CD4-positive, CD25-positive, alpha-beta regulatory T cell (primary cell): ENCODE data around the gene LGALS3. TPM values are rescaled to one million over a fixed set of nuclear protein-coding genes. Genes with fewer than 3 reads are reported as not detected.
A peak's percentile ranks its signal among the peaks of the same experiment; 100 is the strongest.

Experiments
- ATAC-seq, 2 donors: fragments of 150-1000 bp; cut with Tn5 transposase; one replicate each; pipeline ENCODE4 v1.10.0; 2021; ENCODE audit warnings: low read depth in 2 of 2, moderate number of reproducible peaks in 2 of 2, moderate library complexity in 1 of 2
- DNase-seq, 3 donors: peaks; one replicate each; pipeline versions ENCODE4 v3.0.0 to v3.0.0-alpha.2; 2012 to 2022; ENCODE audit warnings: mixed read lengths in 1 of 3
- H3K27ac ChIP-seq: one replicate; pipeline ENCODE4 v1.7.0; 2013; ENCODE audit warnings: mild to moderate bottlenecking, low read length; ENCODE audit not compliant: insufficient read depth, poor library complexity, severe bottlenecking
- H3K27me3 ChIP-seq: one replicate; pipeline ENCODE4 v1.7.0; 2013; ENCODE audit warnings: low read length; ENCODE audit not compliant: control insufficient read depth, insufficient read depth
- H3K36me3 ChIP-seq: one replicate; pipeline ENCODE4 v1.7.0; 2013; ENCODE audit warnings: mild to moderate bottlenecking, low read length, moderate library complexity; ENCODE audit not compliant: control insufficient read depth, insufficient read depth
- H3K4me1 ChIP-seq: 2 replicates; pipeline ENCODE4 v1.7.0; 2013; ENCODE audit warnings: mild to moderate bottlenecking, low read length; ENCODE audit not compliant: insufficient read depth, control insufficient read depth, poor library complexity, severe bottlenecking
- H3K4me3 ChIP-seq: one replicate; pipeline ENCODE4 v1.7.0; 2013; ENCODE audit warnings: low read depth, mild to moderate bottlenecking, low read length, moderate library complexity
- H3K9me3 ChIP-seq, 2 experiments: 1 replicate in 1 of 2; 2 replicates in 1 of 2; pipeline ENCODE4 v1.7.0; 2013; ENCODE audit warnings: low read length in 2 of 2, mild to moderate bottlenecking in 1 of 2, moderate library complexity in 1 of 2; ENCODE audit not compliant: control insufficient read depth in 2 of 2
- H3K27ac Mint-ChIP-seq, 3 donors: one replicate each; pipeline ENCODE4 v1.8.0; 2020 to 2022; ENCODE audit warnings: mild to moderate bottlenecking in 3 of 3, mixed read lengths in 3 of 3, moderate library complexity in 2 of 3
- H3K27me3 Mint-ChIP-seq: one replicate; pipeline ENCODE4 v1.8.0; 2022; ENCODE audit warnings: mild to moderate bottlenecking, mixed read lengths
- H3K36me3 Mint-ChIP-seq: one replicate; pipeline ENCODE4 v1.8.0; 2020; ENCODE audit warnings: mixed read lengths
- H3K4me1 Mint-ChIP-seq, 4 donors: one replicate each; pipeline ENCODE4 v1.8.0; 2020 to 2022; ENCODE audit warnings: mixed read lengths in 4 of 4, mild to moderate bottlenecking in 1 of 4
- H3K4me3 Mint-ChIP-seq, 4 donors: one replicate each; pipeline ENCODE4 v1.8.0; 2020 to 2022; ENCODE audit warnings: mild to moderate bottlenecking in 4 of 4, mixed read lengths in 4 of 4, moderate library complexity in 3 of 4
- H3K9me3 Mint-ChIP-seq, 7 donors: one replicate each; pipeline ENCODE4 v1.8.0; 2020 to 2022; ENCODE audit warnings: mixed read lengths in 7 of 7, mild to moderate bottlenecking in 3 of 7, moderate library complexity in 2 of 7
- polyA plus RNA-seq, 4 donors: library from polyadenylated mRNA; unstranded; fragments of 300-500 nt; fragmentation: Illumina TruSeq; gene quantifications; one replicate each; pipeline ENCODE4 v1.2.3, GENCODE V29; 2021
- total RNA-seq: library from RNA; stranded (reverse); gene quantifications from one replicate; pipeline ENCODE4 v1.2.3, GENCODE V29; 2022

LGALS3 gene
- total and polyA plus RNA-seq, 5 donors from 2014 or later: 58.6 to 313 (median 182) TPM

- H3K36me3 Mint-ChIP-seq: peaks cover 12% of the 10 kb centered on the region
- DNase-seq: no peak
- ATAC-seq: no peak
- Histone ChIP-seq H3K27me3 (no peaks in the 10 kb centered on the region), H3K4me1 (peaks cover 11% of the 10 kb centered on the region), H3K4me3 (no peak overlapping the region), H3K36me3 (peaks cover 38% of the 10 kb centered on the region), H3K27ac (no peak overlapping the region), H3K9me3 (no peaks in the 10 kb centered on the region)
- H3K27me3 Mint-ChIP-seq: no peaks in the 10 kb centered on the region
- H3K4me1 Mint-ChIP-seq: peaks cover 4 to 37% (median 23%) of the 10 kb centered on the region in 4 donors
- peak overlapping the region in 1 of 4 donors; percentile 43 for H3K4me3 Mint-ChIP-seq
- H3K9me3 Mint-ChIP-seq: no peaks in the 10 kb centered on the region
- H3K27ac Mint-ChIP-seq: no peak overlapping the region
These were observed 8.1 kb downstream of the LGALS3 start for GRCh38 chr14:55136885-55137786.

GRCh38 chr14:55138091-55138490 is 9.0 kb downstream of the LGALS3 start:
- peaks cover 13% of the 10 kb centered on the region for H3K36me3 Mint-ChIP-seq
- ATAC-seq (no peak), DNase-seq (no peak)

GRCh38 chr14:55139141-55139540 is 10.1 kb downstream of the LGALS3 start:
- H3K27me3 ChIP-seq: no peaks in the 10 kb centered on the region
- peaks cover 56% of the 10 kb centered on the region for H3K36me3 ChIP-seq
- DNase-seq (no peak), ATAC-seq (no peak)
- Mint-ChIP-seq H3K4me1 (peaks cover 4 to 22% (median 17%) of the 10 kb centered on the region in 4 donors), H3K36me3 (peaks cover 15% of the 10 kb centered on the region), H3K27me3 (no peaks in the 10 kb centered on the region), H3K27ac (peak overlapping the region in 2 of 3 donors; percentile 23 to 61), H3K9me3 (no peaks in the 10 kb centered on the region), H3K4me3 (peak overlapping the region in 1 of 4 donors; percentile 28)
- H3K27ac ChIP-seq: no peak overlapping the region
- no peaks in the 10 kb centered on the region for H3K9me3 ChIP-seq
- H3K4me1 ChIP-seq: peaks cover 4% of the 10 kb centered on the region
- no peak overlapping the region for H3K4me3 ChIP-seq

More at GRCh38 chr14:55138091-55138490, 9.0 kb downstream of the LGALS3 start:
- H3K4me3 Mint-ChIP-seq: no peak overlapping the region
- H3K9me3 ChIP-seq: no peaks in the 10 kb centered on the region
- no peak overlapping the region for H3K27ac Mint-ChIP-seq
- H3K4me3 ChIP-seq: no peak overlapping the region
- H3K4me1 Mint-ChIP-seq: peaks cover 4 to 27% (median 20%) of the 10 kb centered on the region in 4 donors
- H3K27ac ChIP-seq: no peak overlapping the region
- H3K27me3 Mint-ChIP-seq: no peaks in the 10 kb centered on the region
- no peaks in the 10 kb centered on the region for H3K27me3 ChIP-seq
- H3K36me3 ChIP-seq: peaks cover 47% of the 10 kb centered on the region
- H3K4me1 ChIP-seq: peaks cover 8% of the 10 kb centered on the region
- H3K9me3 Mint-ChIP-seq: no peaks in the 10 kb centered on the region

- Mint-ChIP-seq H3K4me1 (peaks cover 4 to 17% (median 16%) of the 10 kb centered on the region in 4 donors), H3K9me3 (no peaks in the 10 kb centered on the region), H3K27ac (peak overlapping the region in 1 of 3 donors; percentile 61), H3K36me3 (peaks cover 15% of the 10 kb centered on the region), H3K4me3 (no peak overlapping the region), H3K27me3 (no peaks in the 10 kb centered on the region)
- Histone ChIP-seq H3K9me3 (no peaks in the 10 kb centered on the region), H3K36me3 (peaks cover 56% of the 10 kb centered on the region), H3K4me3 (no peak overlapping the region), H3K4me1 (peaks cover 4% of the 10 kb centered on the region), H3K27me3 (no peaks in the 10 kb centered on the region), H3K27ac (no peak overlapping the region)
- DNase-seq (no peak), ATAC-seq (no peak)
These were observed 10.9 kb downstream of the LGALS3 start for GRCh38 chr14:55139696-55140509.

GRCh38 chr14:55141825-55142224 is 12.8 kb downstream of the LGALS3 start:
- Mint-ChIP-seq H3K4me1 (peaks cover 4 to 18% (median 12%) of the 10 kb centered on the region in 4 donors), H3K4me3 (no peak overlapping the region), H3K9me3 (no peaks in the 10 kb centered on the region), H3K27me3 (no peaks in the 10 kb centered on the region), H3K27ac (no peak overlapping the region), H3K36me3 (peaks cover 15% of the 10 kb centered on the region)
- Histone ChIP-seq H3K4me3 (no peak overlapping the region), H3K9me3 (no peaks in the 10 kb centered on the region), H3K27me3 (no peaks in the 10 kb centered on the region), H3K27ac (no peak overlapping the region), H3K4me1 (peaks cover 4% of the 10 kb centered on the region), H3K36me3 (peaks cover 60% of the 10 kb centered on the region)
- DNase-seq (no peak), ATAC-seq (no peak)

GRCh38 chr14:55142466-55142865 is 13.4 kb downstream of the LGALS3 start:
- H3K9me3 Mint-ChIP-seq: no peaks in the 10 kb centered on the region
- ATAC-seq: no peak
- no peak overlapping the region for H3K4me3 Mint-ChIP-seq
- Histone ChIP-seq H3K27ac (no peak overlapping the region), H3K4me3 (no peak overlapping the region), H3K4me1 (peaks cover 4% of the 10 kb centered on the region), H3K27me3 (no peaks in the 10 kb centered on the region), H3K9me3 (no peaks in the 10 kb centered on the region), H3K36me3 (peaks cover 60% of the 10 kb centered on the region)
- H3K27me3 Mint-ChIP-seq: no peaks in the 10 kb centered on the region
- no peak for DNase-seq
- H3K27ac Mint-ChIP-seq: no peak overlapping the region
- H3K4me1 Mint-ChIP-seq: peaks cover under 1 to 19% (median 9%) of the 10 kb centered on the region in 4 donors
- peaks cover 18% of the 10 kb centered on the region for H3K36me3 Mint-ChIP-seq

GRCh38 chr14:55146425-55146824 is 17.4 kb downstream of the LGALS3 start:
- DNase-seq: no peak
- ATAC-seq: no peak
- Histone ChIP-seq H3K4me1 (no peaks in the 10 kb centered on the region), H3K27ac (no peak overlapping the region), H3K4me3 (no peak overlapping the region), H3K36me3 (peaks cover 28% of the 10 kb centered on the region), H3K9me3 (no peaks in the 10 kb centered on the region), H3K27me3 (no peaks in the 10 kb centered on the region)
- peak overlapping the region in 1 of 3 donors; percentile 31 for H3K27ac Mint-ChIP-seq
- H3K27me3 Mint-ChIP-seq: no peaks in the 10 kb centered on the region
- no peak overlapping the region for H3K4me3 Mint-ChIP-seq
- peaks cover 1 to 11% (median 8%) of the 10 kb centered on the region in 4 donors for H3K4me1 Mint-ChIP-seq
- no peaks in the 10 kb centered on the region for H3K9me3 Mint-ChIP-seq
- peaks cover 7% of the 10 kb centered on the region for H3K36me3 Mint-ChIP-seq
